ENCODE results near the gene COPS9.

The COPS9 gene

DNA sequence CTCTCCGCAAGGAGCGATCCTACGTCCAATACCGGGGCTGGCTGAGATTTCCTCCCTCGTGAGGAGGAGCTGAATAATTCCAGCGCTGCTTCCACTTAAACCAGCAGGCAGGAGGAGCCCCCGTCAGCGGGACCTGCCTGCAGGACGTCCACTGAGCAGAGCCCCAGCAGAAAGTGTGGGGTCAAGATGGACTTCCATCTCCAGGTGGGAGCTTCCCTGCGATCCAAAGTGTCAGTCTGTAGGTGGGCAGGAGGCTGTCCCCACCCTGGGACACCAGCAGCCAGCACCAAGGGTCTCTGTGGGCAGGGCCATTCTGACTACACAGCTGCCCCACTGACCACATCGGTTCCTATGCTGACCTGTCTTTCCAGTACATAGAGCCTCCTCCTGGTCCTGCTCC is 4.8 kb upstream of the COPS9 start:
- H3K4me1 ChIP-seq (ENCODE audit: insufficient read depth, low read length, poor library complexity, severe bottlenecking) = peaks cover 5% of the 10 kb centered on the region
- no peaks in the 10 kb centered on the region for H3K36me3 ChIP-seq (ENCODE audit: insufficient read depth, low read length)
- H4K20me1 ChIP-seq (ENCODE audit: insufficient read depth, low read length, poor library complexity, severe bottlenecking) = no peaks in the 10 kb centered on the region
- H3K9me2 ChIP-seq (replicated peaks; ENCODE audit: low read depth, low read length) = no peaks in the 10 kb centered on the region
- no peaks in the 10 kb centered on the region for H3F3A ChIP-seq (ENCODE audit: low read depth)
- H3K9me3 ChIP-seq (ENCODE audit: insufficient read depth, low read depth, low read length) = no peaks in the 10 kb centered on the region
- no peak overlapping the region for H3K4me2 ChIP-seq (ENCODE audit: low read depth, low read length, poor library complexity, severe bottlenecking)
- H2AFZ ChIP-seq (ENCODE audit: low read length) = no peak overlapping the region
- H3K79me2 ChIP-seq (ENCODE audit: insufficient read depth, low read length) = peaks cover 1% of the 10 kb centered on the region
- H3K27me3 ChIP-seq (ENCODE audit: insufficient read depth, low read length, poor library complexity, severe bottlenecking) = no peaks in the 10 kb centered on the region
- H3K4me3 ChIP-seq (ENCODE audit: low read length, poor library complexity, severe bottlenecking) = no peak overlapping the region
- H3K9ac ChIP-seq (ENCODE audit: low read depth, low read length, poor library complexity, severe bottlenecking) = no peak overlapping the region
- no peak for TF ChIP-seq EZH2phosphoT487 (IDR thresholded peaks at IDR 0.05; ENCODE audit: borderline replicate concordance)
- TF ChIP-seq, protein P1, sequence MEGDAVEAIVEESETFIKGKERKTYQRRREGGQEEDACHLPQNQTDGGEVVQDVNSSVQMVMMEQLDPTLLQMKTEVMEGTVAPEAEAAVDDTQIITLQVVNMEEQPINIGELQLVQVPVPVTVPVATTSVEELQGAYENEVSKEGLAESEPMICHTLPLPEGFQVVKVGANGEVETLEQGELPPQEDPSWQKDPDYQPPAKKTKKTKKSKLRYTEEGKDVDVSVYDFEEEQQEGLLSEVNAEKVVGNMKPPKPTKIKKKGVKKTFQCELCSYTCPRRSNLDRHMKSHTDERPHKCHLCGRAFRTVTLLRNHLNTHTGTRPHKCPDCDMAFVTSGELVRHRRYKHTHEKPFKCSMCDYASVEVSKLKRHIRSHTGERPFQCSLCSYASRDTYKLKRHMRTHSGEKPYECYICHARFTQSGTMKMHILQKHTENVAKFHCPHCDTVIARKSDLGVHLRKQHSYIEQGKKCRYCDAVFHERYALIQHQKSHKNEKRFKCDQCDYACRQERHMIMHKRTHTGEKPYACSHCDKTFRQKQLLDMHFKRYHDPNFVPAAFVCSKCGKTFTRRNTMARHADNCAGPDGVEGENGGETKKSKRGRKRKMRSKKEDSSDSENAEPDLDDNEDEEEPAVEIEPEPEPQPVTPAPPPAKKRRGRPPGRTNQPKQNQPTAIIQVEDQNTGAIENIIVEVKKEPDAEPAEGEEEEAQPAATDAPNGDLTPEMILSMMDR (conservative IDR thresholded peaks at IDR 0.05; ENCODE audit: low read length) = no peak

DNA sequence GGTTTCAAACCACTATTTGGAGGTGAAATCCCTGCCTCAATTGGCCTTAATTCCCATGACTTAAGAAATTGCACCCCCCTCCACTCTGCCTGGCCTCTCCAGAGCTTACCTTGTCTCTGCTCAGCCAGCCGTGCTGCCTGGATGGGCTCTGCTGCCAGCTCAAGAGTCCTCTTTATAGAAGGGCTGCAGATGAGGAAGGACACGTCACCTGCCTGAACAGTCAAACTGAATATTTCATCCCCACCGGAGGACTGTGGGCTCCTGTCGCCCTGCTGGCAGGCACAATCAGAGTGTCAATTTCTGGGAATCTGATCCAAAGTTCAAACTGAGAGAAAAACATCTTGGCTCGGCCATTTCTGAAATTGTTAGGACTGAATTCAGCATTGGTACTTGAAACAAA is 4.4 kb upstream of the COPS9 start, which contains the start of gene OTOS:
Gene OTOS (minus strand): TSS at position 148 of the 400 bp plus-strand sequence. CDS start 332 bp downstream, outside the sequence.
- H3K9ac ChIP-seq (ENCODE audit: low read depth, low read length, poor library complexity, severe bottlenecking) = no peak within 1 kb of the TSS
- TF ChIP-seq, protein P1 (conservative IDR thresholded peaks at IDR 0.05; ENCODE audit: low read length) = no peak
- TF ChIP-seq EZH2phosphoT487 (IDR thresholded peaks at IDR 0.05; ENCODE audit: borderline replicate concordance) = no peak
- H3F3A ChIP-seq (ENCODE audit: low read depth) = no peaks in the 10 kb centered on the region
- H3K9me2 ChIP-seq (replicated peaks; ENCODE audit: low read depth, low read length) = no peaks in the 10 kb centered on the region
- H3K4me1 ChIP-seq (ENCODE audit: insufficient read depth, low read length, poor library complexity, severe bottlenecking) = peaks cover 6% of the 10 kb centered on the region
- H3K36me3 ChIP-seq (ENCODE audit: insufficient read depth, low read length) = no peaks in the 10 kb centered on the region
- no peak within 1 kb of the TSS for H2AFZ ChIP-seq (ENCODE audit: low read length)
- H3K4me2 ChIP-seq (ENCODE audit: low read depth, low read length, poor library complexity, severe bottlenecking) = no peak within 1 kb of the TSS
- no peaks in the 10 kb centered on the region for H3K9me3 ChIP-seq (ENCODE audit: insufficient read depth, low read depth, low read length)
- no peaks in the 10 kb centered on the region for H4K20me1 ChIP-seq (ENCODE audit: insufficient read depth, low read length, poor library complexity, severe bottlenecking)
- no peak within 1 kb of the TSS for H3K4me3 ChIP-seq (ENCODE audit: low read length, poor library complexity, severe bottlenecking)
- H3K27me3 ChIP-seq (ENCODE audit: insufficient read depth, low read length, poor library complexity, severe bottlenecking) = no peaks in the 10 kb centered on the region
- peaks cover 6% of the 10 kb centered on the region for H3K79me2 ChIP-seq (ENCODE audit: insufficient read depth, low read length)

DNA sequence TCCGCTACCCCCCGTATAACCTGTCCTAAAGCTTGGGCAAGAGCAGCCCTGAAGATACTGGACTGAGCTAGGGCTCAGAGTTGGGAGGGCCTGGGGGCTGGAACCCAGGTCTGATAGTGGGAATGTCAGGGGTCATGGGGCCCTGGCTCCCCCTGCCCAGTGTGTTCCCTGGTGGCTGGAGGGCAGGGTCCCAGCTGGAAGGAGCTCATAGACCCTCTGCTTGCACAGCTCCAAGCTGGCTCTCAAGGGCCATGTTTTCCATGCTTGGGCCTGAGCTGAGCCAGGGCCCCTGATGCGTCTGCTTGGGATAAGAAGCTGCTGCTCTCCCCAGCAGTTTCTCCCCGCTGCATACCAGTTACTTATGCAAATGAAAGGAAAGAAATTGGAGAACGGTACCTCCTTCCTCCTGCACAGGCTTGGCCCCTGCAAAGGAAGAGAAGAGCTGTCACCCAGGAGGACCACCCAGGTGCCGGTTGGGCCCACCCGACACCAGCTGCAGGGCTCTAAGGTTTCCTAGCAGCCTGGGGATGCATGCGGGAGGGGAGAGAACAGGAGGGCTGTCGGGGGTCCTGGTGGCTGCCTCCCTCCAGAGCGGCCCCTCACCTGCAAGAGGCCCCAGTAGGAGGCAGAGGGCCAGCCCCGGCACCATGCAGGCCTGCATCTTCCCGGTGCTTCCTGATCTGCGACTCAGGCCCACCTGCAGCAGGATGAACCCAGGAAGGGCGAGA is 3.7 kb upstream of the COPS9 start:
- H3K9ac ChIP-seq (ENCODE audit: low read depth, low read length, poor library complexity, severe bottlenecking) = no peak overlapping the region
- H3K4me1 ChIP-seq (ENCODE audit: insufficient read depth, low read length, poor library complexity, severe bottlenecking) = peaks cover 13% of the 10 kb centered on the region
- H3K9me2 ChIP-seq (replicated peaks; ENCODE audit: low read depth, low read length) = no peaks in the 10 kb centered on the region
- no peaks in the 10 kb centered on the region for H3F3A ChIP-seq (ENCODE audit: low read depth)
- H2AFZ ChIP-seq (ENCODE audit: low read length) = no peak overlapping the region
- TF ChIP-seq, protein P1 (conservative IDR thresholded peaks at IDR 0.05; ENCODE audit: low read length) = no peak
- TF ChIP-seq EZH2phosphoT487 (IDR thresholded peaks at IDR 0.05; ENCODE audit: borderline replicate concordance) = no peak
- no peaks in the 10 kb centered on the region for H3K27me3 ChIP-seq (ENCODE audit: insufficient read depth, low read length, poor library complexity, severe bottlenecking)
- no peaks in the 10 kb centered on the region for H3K36me3 ChIP-seq (ENCODE audit: insufficient read depth, low read length)
- H3K9me3 ChIP-seq (ENCODE audit: insufficient read depth, low read depth, low read length) = no peaks in the 10 kb centered on the region
- H3K4me2 ChIP-seq (ENCODE audit: low read depth, low read length, poor library complexity, severe bottlenecking) = no peak overlapping the region
- no peak overlapping the region for H3K4me3 ChIP-seq (ENCODE audit: low read length, poor library complexity, severe bottlenecking)
- peaks cover 12% of the 10 kb centered on the region for H3K79me2 ChIP-seq (ENCODE audit: insufficient read depth, low read length)
- no peaks in the 10 kb centered on the region for H4K20me1 ChIP-seq (ENCODE audit: insufficient read depth, low read length, poor library complexity, severe bottlenecking)
